COLO829 (cell line): ENCODE data around the gene KCNIP3.
"Not testable (repeated sequence)": the region's sequence is repeated elsewhere in the genome, so short reads cannot be mapped to it uniquely, and the experiment has no call there.

Experiments used
- DNase-seq: peaks from one replicate; pipeline ENCODE4 v3.0.0; 2012; ENCODE audit warnings: low spot score

Gene KCNIP3

GRCh38 chr2:95296880-95297487 is at the start of gene KCNIP3:
Gene KCNIP3, plus strand, starts transcription at chr2:95297347. Its CDS starts 92 bp downstream, at chr2:95297439.
- DNase-seq: no peak

- DNase-seq: no peak
Observed at GRCh38 chr2:95258271-95258670, 38.9 kb upstream of the KCNIP3 start.

GRCh38 chr2:95260028-95261023 is 36.8 kb upstream of the KCNIP3 start:
- no peak for DNase-seq

- no peak for DNase-seq
Observed at GRCh38 chr2:95261602-95262001, 35.5 kb upstream of the KCNIP3 start.

- no peak for DNase-seq
Observed at GRCh38 chr2:95262896-95263542, 34.1 kb upstream of the KCNIP3 start.

- no peak for DNase-seq
Observed at GRCh38 chr2:95264624-95265023, 32.5 kb upstream of the KCNIP3 start.

GRCh38 chr2:95265182-95265581 is 32.0 kb upstream of the KCNIP3 start:
- no peak for DNase-seq

GRCh38 chr2:95266781-95267430 is 30.2 kb upstream of the KCNIP3 start:
- no peak for DNase-seq

GRCh38 chr2:95267458-95268210 is 29.5 kb upstream of the KCNIP3 start:
- DNase-seq: no peak

GRCh38 chr2:95268211-95269035 is 28.7 kb upstream of the KCNIP3 start:
- DNase-seq: no peak

- DNase-seq: no peak
Observed at GRCh38 chr2:95269036-95269680, 28.0 kb upstream of the KCNIP3 start.

GRCh38 chr2:95269745-95270144 is 27.4 kb upstream of the KCNIP3 start:
- not testable (repeated sequence) for DNase-seq

GRCh38 chr2:95270541-95271081 is 26.5 kb upstream of the KCNIP3 start:
- DNase-seq: no peak

GRCh38 chr2:95271381-95271971 is 25.7 kb upstream of the KCNIP3 start:
- DNase-seq: no peak

- DNase-seq: no peak
Observed at GRCh38 chr2:95272299-95272751, 24.8 kb upstream of the KCNIP3 start.

- DNase-seq: no peak
Observed at GRCh38 chr2:95272781-95273180, 24.4 kb upstream of the KCNIP3 start.

- no peak for DNase-seq
Observed at GRCh38 chr2:95273566-95274290, 23.4 kb upstream of the KCNIP3 start.
